ENCODE results near the gene ZNF891. TPM values are rescaled to one million over a fixed set of nuclear protein-coding genes. Genes with fewer than 3 reads are reported as not detected.
A peak's percentile ranks its signal among the peaks of the same experiment; 100 is the strongest.

The ZNF891 gene
- total and polyA plus RNA-seq, 2 of the 8 experiments (the other 6 are each of a cell fraction or from before 2014, with no cell fraction given): 1.3 to 3.1 TPM

DNA sequence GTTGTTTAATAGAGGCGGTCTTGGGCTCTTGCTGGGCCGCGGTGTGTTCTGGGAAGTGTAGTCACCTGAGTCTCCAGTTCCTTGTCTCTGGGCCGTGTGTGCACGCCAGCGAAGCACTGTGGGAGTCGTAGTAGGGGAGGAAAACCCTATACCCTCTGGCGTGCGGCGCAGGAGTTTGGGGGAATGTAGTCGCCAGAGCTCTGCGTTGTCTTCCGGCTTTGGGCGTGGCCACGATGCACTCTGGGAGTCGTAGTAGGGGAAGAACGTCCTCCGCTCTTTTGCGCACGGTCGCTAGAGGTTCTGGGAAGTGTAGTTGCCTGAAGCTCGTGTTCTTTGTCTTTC is 50.1 kb downstream of the ZNF891 start:
- H2BK120ac ChIP-seq (replicated peaks; ENCODE audit: low read depth, low read length): no peak overlapping the region
- peak overlapping the region in 3 of 4 experiments; percentile 92 to 96 (median 94); a peak in 5 of 7 replicates for H3K9ac ChIP-seq (replicated peaks in 1 of 4; ENCODE audit: extremely low read depth in 1 of 4, low read depth in 3 of 4, low read length in 3 of 4)
- no peak overlapping the region for H4K91ac ChIP-seq (replicated peaks; ENCODE audit: insufficient read length, low read length)
- CTCF ChIA-PET (ENCODE audit: partially characterized antibody): interaction anchor here (0.9 kb wide), 1 partner anchor 101 kb away, joined by 3 read pairs; the partner anchor contains the start of gene ZNF268
- H3K18ac ChIP-seq (ENCODE audit: extremely low read depth, low read length): no peak overlapping the region
- H4K8ac ChIP-seq (ENCODE audit: extremely low read depth, insufficient read depth, low read length): peak overlapping the region; percentile 97; the same call in 1 of the 2 replicates
- no peak overlapping the region for H2AK5ac ChIP-seq (ENCODE audit: low read depth, low read length)
- H4K20me1 ChIP-seq (replicated peaks in 1 of 2; ENCODE audit: control insufficient read depth in 1 of 2, insufficient read depth in 2 of 2, low read length in 2 of 2): no peaks in the 10 kb centered on the region
- H3K23ac ChIP-seq (ENCODE audit: insufficient read length): no peak overlapping the region
- H4K5ac ChIP-seq (ENCODE audit: insufficient read length, low read depth, low read length): no peak overlapping the region
- H2BK12ac ChIP-seq (ENCODE audit: low read depth, low read length): peak overlapping the region; percentile 85; the same call in 1 of the 2 replicates
- DNase-seq (ENCODE audit: low read depth in 1 of 2, low spot score in 2 of 2) (peak; percentile 88 to 99), FAIRE-seq (peak; percentile 97)
- peak overlapping the region; percentile 95 for H2AFZ ChIP-seq (ENCODE audit: low read length)
- H3K56ac ChIP-seq (replicated peaks; ENCODE audit: insufficient read length, low read depth, low read length): no peak overlapping the region
- H3K14ac ChIP-seq (ENCODE audit: insufficient read length): no peak overlapping the region
- H2BK15ac ChIP-seq (ENCODE audit: low read length): 0 out of 2 replicates have a peak overlapping the region, but pooled peaks have one; percentile 61
- no peaks in the 10 kb centered on the region for H3K4me1 ChIP-seq (replicated peaks in 1 of 4; ENCODE audit: control insufficient read depth in 3 of 4, insufficient read depth in 4 of 4, low read length in 3 of 4)
- POLR2A ChIA-PET (ENCODE audit: partially characterized antibody): interaction anchor here (0.6 to 2.4 kb wide), 22 partner anchors 10 to 272 kb away, joined by 3 to 25 read pairs (median 4); partner anchors contain the start of genes GOLGA3, ZNF10, ZNF26 and ZNF268
- no peaks in the 10 kb centered on the region for H3K27me3 ChIP-seq (replicated peaks in 1 of 4; ENCODE audit: control insufficient read depth in 3 of 4, extremely low read depth in 1 of 4, insufficient read depth in 3 of 4, low read length in 3 of 4)
- peak overlapping the region; percentile 97 for H3K27ac ChIP-seq (ENCODE audit: low read depth, low read length)
- peaks cover 0 to 12% of the 10 kb centered on the region in 2 experiments; a peak in 2 of 4 replicates for H3K79me2 ChIP-seq (ENCODE audit: control insufficient read depth in 1 of 2, insufficient read depth in 2 of 2, low read length in 2 of 2)
- no peak overlapping the region for H2BK20ac ChIP-seq (ENCODE audit: low read length)
- H3K4ac ChIP-seq (replicated peaks; ENCODE audit: insufficient read length, low read depth, low read length): no peak overlapping the region
- H2BK5ac ChIP-seq (ENCODE audit: low read depth, low read length): peak overlapping the region; percentile 99
- peak overlapping the region; percentile 89 to 100 (median 94) for H3K4me3 ChIP-seq (ENCODE audit: extremely low read depth in 1 of 4, insufficient read depth in 2 of 4, low read depth in 3 of 4, low read length in 4 of 4)
- peak overlapping the region; percentile 71 to 73 for H3K4me2 ChIP-seq (ENCODE audit: insufficient read depth in 1 of 2, low read depth in 2 of 2, low read length in 2 of 2)
- peaks cover 3% of the 10 kb centered on the region; the same call in 1 of the 2 replicates for H3K23me2 ChIP-seq (ENCODE audit: low read depth, low read length)
- 1% methylated on average over 22 of the region's 22 CpGs; no CpG with 5 or more reads in 1 of the 2 experiments for WGBS, 2 experiments (ENCODE audit: extremely low coverage in 1 of 2, insufficient coverage in 1 of 2, insufficient read length in 1 of 2, insufficient replicate concordance in 2 of 2, low coverage in 1 of 2, low lambda C conversion rate in 2 of 2, missing lambda C conversion rate in 1 of 2)
- peaks cover 0 to 32% (median 18%) of the 10 kb centered on the region in 4 experiments; a peak in 6 of 8 replicates for H3K36me3 ChIP-seq (ENCODE audit: control insufficient read depth in 2 of 4, insufficient read depth in 4 of 4, low read length in 3 of 4)
- H3K9me3 ChIP-seq (ENCODE audit: insufficient read depth in 2 of 2, low read depth in 1 of 2, low read length in 1 of 2): peaks cover 46 to 58% of the 10 kb centered on the region in 2 experiments
- H3K79me1 ChIP-seq (ENCODE audit: low read depth, low read length): no peaks in the 10 kb centered on the region; the same call in 1 of the 2 replicates
- no peak for TF ChIP-seq FOSL1 (IDR thresholded peaks at IDR 0.05; ENCODE audit: insufficient read depth, low read depth, low read length)
- TF ChIP-seq CTBP2 (IDR thresholded peaks at IDR 0.05; ENCODE audit: borderline replicate concordance, insufficient read depth, insufficient read length, low read length): no peak
- TF ChIP-seq, protein P1, sequence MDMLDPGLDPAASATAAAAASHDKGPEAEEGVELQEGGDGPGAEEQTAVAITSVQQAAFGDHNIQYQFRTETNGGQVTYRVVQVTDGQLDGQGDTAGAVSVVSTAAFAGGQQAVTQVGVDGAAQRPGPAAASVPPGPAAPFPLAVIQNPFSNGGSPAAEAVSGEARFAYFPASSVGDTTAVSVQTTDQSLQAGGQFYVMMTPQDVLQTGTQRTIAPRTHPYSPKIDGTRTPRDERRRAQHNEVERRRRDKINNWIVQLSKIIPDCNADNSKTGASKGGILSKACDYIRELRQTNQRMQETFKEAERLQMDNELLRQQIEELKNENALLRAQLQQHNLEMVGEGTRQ (IDR thresholded peaks at IDR 0.05; ENCODE audit: low read length): no peak; the same call in 1 of the 2 replicates
- no peak for TF ChIP-seq RBBP5 (IDR thresholded peaks at IDR 0.05; ENCODE audit: borderline replicate concordance, low read depth, low read length)
- no peak for TF ChIP-seq BCL11A (IDR thresholded peaks at IDR 0.05; ENCODE audit: low read depth in 2 of 2, low read length in 2 of 2)
- TF ChIP-seq KDM5A (IDR thresholded peaks at IDR 0.05; ENCODE audit: low read length): no peak
- no peak for TF ChIP-seq SIRT6 (IDR thresholded peaks at IDR 0.05; ENCODE audit: low read length)
- no peak for TF ChIP-seq BACH1 (IDR thresholded peaks at IDR 0.05; ENCODE audit: low read length)
- peak; percentile 94 for TF ChIP-seq SIX5 (IDR thresholded peaks at IDR 0.05; ENCODE audit: low read depth, low read length)
- TF ChIP-seq POLR2AphosphoS5 (IDR thresholded peaks at IDR 0.05; ENCODE audit: low read depth, low read length): no peak; the same call in 1 of the 2 replicates
- TF ChIP-seq EZH2 (IDR thresholded peaks at IDR 0.05; ENCODE audit: low read depth, low read length, severe bottlenecking): no peak
- TF ChIP-seq CHD2 (IDR thresholded peaks at IDR 0.05; ENCODE audit: low read length): peak; percentile 67; the same call in 1 of the 2 replicates
- no peak for TF ChIP-seq SP2 (IDR thresholded peaks at IDR 0.05; ENCODE audit: low read length)
